GM19351 (cell line): ENCODE results near the gene PLEKHA6.
A peak's percentile ranks its signal among the peaks of the same experiment; 100 is the strongest.

ENCODE experiments used
- ATAC-seq: cut with Tn5 transposase; IDR thresholded peaks from one replicate; pipeline ENCODE4 v1.9.1; 2021; ENCODE audit warnings: mild to moderate bottlenecking, moderate library complexity; ENCODE audit not compliant: unreplicated experiment

PLEKHA6 gene

GRCh38 chr1:204380293-204380831 is 20.6 kb upstream of the PLEKHA6 start:
- no peak for ATAC-seq

- ATAC-seq, result no peak
Observed at GRCh38 chr1:204377800-204378668, 18.3 kb upstream of the PLEKHA6 start.

- no peak for ATAC-seq
Observed at GRCh38 chr1:204376919-204377799, 17.4 kb upstream of the PLEKHA6 start.

- no peak for ATAC-seq
Observed at GRCh38 chr1:204376465-204376864, 16.7 kb upstream of the PLEKHA6 start.

GRCh38 chr1:204373911-204374310 is 14.2 kb upstream of the PLEKHA6 start:
- no peak for ATAC-seq

- ATAC-seq, result no peak
Observed at GRCh38 chr1:204370176-204370575, 10.4 kb upstream of the PLEKHA6 start.

GRCh38 chr1:204368996-204369726 is 9.4 kb upstream of the PLEKHA6 start:
- ATAC-seq, result no peak

GRCh38 chr1:204367956-204368355 is 8.2 kb upstream of the PLEKHA6 start:
- ATAC-seq, result no peak

GRCh38 chr1:204367193-204367858 is 7.6 kb upstream of the PLEKHA6 start:
- no peak for ATAC-seq

GRCh38 chr1:204366759-204367158 is 7.0 kb upstream of the PLEKHA6 start:
- no peak for ATAC-seq

GRCh38 chr1:204363335-204364114 is 3.8 kb upstream of the PLEKHA6 start:
- ATAC-seq, result peak; percentile 59

- no peak for ATAC-seq
Observed at GRCh38 chr1:204362984-204363334, 3.2 kb upstream of the PLEKHA6 start.

- ATAC-seq, result no peak
Observed at GRCh38 chr1:204361781-204362180, 2.1 kb upstream of the PLEKHA6 start.

GRCh38 chr1:204361341-204361771 is 1.6 kb upstream of the PLEKHA6 start:
- no peak for ATAC-seq

GRCh38 chr1:204360314-204360713 is 585 bp upstream of the PLEKHA6 start:
- ATAC-seq, result no peak

- no peak for ATAC-seq
Observed at GRCh38 chr1:204359131-204359473, 627 bp downstream of the PLEKHA6 start.

GRCh38 chr1:204358605-204359004 is 1.1 kb downstream of the PLEKHA6 start:
- ATAC-seq, result no peak

- ATAC-seq, result no peak
Observed at GRCh38 chr1:204357551-204358490, 1.9 kb downstream of the PLEKHA6 start.

GRCh38 chr1:204356997-204357396 is 2.7 kb downstream of the PLEKHA6 start:
- no peak for ATAC-seq
